GM19455 (cell line): ENCODE data around the gene GOLGA8B.
"Not testable (repeated sequence)": the region's sequence is repeated elsewhere in the genome, so short reads cannot be mapped to it uniquely, and the experiment has no call there.

Experiments used
- ATAC-seq: cut with Tn5 transposase; IDR thresholded peaks from one replicate; pipeline ENCODE4 v1.9.1; 2021; ENCODE audit not compliant: unreplicated experiment

GOLGA8B gene

DNA sequence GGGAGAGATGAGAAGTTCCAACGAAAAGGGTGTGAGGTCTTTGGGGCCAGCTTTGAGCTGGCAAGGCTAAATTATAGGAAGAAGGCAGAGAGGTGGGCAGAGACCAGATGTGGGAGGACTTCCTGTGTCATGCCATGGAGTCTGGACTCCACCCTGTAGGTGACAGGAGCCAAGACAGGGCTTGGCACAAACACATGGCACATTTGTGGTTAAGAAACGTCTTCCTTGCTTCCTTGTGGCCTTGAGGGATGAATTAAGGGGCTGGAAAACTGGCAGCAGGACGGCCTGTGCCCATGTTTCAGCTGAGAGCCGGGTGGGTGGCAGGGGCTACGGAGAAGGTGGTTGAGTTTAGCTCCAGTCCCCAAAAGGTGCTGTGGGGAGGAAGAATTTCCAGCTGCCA is 18.7 kb downstream of the GOLGA8B start:
- not testable (repeated sequence) for ATAC-seq

DNA sequence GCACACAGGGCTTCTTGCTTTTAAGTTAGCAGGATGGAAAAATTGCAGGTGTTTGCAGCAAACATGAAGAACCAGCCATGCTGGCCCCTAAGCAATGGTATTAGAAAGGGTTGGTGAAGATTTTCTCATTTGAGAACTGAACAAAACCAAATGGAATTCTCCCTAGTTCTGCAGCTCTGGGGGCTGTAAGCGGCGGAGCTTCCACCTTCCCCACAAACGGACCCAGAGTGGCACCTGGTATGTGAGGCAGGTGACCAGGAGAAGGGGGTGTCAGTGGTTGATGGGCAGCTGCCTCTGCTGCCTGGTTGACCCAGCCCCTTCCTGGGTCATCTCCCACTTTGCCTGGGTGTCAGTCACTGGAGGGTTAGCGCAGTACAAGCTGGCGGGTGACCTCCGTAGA is 22.6 kb downstream of the GOLGA8B start:
- not testable (repeated sequence) for ATAC-seq

DNA sequence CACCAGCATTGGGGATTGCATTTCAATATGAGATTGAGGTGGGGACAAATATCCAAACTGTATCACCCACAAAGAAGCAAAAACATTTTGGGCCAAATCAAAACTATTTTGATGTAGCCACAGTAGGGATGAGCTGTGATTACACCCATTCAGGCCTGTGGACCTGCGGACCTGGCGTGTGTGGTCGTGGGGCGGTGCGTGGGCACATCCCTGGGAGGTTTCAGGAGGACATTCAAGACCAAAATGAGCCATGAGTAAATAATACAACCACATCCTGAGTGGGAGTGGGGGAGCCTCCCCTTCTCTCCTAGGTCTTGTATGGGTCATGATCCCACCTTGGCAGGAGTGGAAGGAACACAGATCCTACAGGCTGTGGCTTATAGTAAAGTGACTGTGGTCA is 23.7 kb downstream of the GOLGA8B start:
- not testable (repeated sequence) for ATAC-seq

DNA sequence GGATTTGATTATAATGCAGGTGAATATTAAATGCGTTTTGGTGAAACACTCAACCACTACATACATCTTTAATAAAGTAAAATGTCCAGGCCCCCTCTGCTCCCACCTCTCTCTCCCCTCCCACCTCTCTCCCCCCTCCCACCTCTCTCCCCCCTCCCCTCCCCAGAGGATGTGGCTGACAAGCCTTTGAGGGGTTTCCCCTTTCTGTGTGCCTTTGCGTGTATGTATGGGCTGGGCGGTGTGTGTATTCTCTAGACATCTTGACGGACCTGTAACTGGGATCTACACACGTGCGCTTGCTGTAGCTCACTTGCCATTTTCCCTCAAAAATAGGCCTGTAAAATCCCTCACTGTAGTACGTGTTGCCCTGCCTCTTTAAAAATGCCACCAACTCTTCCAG is 28.3 kb downstream of the GOLGA8B start:
- not testable (repeated sequence) for ATAC-seq

DNA sequence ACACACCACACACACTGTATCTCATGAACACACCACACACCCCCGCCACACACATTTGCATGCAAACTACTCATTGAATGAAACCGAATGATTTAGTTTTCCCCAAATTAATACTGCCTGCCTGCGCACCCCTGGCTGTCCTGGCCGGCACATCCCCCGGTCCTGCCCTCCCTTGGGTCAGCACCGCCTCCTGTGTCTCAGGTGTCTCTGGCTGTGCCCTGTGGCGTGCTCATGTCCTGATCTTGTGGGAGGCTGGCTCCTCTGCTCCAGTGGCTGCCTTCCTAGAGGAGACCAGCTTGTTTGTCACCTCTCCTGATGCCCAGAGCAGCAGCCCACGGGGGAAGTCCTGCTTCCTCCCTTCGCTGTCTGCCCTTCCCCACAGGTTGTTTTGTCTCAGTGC is 28.7 kb downstream of the GOLGA8B start:
- ATAC-seq = not testable (repeated sequence)

DNA sequence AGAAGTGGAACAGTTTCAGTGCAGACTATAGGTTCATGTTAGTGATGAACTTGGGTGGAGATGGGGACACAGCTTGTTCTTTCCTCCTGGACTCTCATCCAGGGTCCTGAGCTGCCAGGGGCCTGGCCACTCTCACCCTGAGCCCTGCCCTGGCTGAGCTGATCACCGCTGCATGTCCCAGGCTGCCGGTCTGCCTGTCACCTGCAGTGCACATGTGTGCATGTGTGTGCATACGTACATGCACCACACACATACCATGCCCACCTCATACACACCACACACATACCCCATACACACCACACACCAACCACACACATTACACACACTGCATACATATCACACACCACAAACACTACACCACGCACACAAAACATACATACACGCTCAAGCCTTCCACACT is 29.3 kb downstream of the GOLGA8B start:
- not testable (repeated sequence) for ATAC-seq

DNA sequence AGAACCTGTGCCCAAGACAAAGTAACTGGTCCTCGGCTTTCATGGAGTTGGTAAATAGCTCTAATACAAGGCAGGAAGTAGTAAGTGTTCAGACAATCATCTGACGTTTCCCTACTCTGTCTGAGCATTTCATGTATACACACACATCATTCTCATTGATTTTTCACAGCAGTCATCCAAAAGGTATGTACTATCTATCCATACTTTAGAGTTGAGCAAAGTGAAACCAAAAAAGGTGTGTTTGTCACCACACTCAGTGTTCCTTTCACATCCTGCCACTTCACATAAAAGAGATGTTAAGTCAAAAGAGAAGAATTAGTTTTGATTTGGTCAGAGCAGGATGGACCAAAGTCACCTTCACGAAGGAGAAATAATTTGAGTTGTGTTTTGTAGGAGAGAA is 33.3 kb downstream of the GOLGA8B start:
- not testable (repeated sequence) for ATAC-seq

DNA sequence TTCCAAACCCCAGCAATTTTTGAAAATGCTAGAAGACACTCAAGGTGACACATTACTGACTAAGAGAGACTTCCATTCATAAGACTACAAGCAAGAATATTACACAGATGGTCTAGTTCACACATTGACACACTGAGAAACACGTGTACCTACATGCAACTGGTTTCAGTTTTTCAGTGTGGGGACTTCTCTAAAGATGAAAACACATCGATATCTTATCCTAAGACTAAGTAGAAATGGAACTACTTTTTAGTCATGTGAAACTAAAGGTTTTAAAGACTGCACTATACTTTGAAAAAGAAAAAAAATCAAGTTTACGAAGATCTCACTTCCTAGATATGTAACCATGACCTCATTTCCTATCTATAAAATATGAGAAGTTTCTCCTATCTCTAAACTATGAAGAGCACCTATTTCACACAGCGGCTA is 34.1 kb downstream of the GOLGA8B start:
- ATAC-seq = not testable (repeated sequence)

DNA sequence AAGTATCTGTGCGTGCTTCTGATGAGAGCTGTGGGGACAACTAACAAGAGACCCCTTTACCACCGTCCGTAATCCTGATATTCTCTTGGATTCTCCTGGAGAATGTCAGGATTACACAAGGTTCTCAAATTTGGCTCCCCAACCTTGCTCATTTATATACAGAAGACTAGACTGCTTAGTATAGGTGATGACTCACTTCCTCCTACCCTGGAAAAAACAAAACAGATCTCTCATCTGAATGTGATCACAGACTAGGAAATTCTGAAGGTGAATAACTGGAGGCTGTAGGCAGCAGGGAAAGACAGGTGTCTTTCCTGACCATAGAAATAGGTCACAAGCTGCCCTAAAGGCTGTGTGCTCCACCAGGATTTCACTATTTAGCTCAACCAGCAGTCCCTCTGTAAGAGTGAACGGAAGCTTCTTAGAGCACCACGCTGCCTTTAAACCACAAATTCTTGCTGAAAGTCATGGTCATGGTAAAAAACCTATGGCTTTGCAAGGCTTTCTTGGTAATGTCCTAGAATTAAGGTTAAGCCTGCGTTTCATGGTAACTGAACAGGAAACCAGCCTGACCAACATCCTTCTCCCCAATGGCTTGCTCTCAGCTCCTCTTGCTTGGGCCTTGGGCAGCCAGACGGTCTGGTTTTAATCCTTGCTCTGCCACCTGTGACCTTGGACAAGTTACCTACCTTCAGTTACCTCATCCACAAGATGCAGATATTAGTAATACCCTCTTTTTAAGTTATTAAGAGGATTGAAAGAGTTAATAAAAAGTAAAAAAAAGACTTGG is 39.4 kb downstream of the GOLGA8B start:
- not testable (repeated sequence) for ATAC-seq

DNA sequence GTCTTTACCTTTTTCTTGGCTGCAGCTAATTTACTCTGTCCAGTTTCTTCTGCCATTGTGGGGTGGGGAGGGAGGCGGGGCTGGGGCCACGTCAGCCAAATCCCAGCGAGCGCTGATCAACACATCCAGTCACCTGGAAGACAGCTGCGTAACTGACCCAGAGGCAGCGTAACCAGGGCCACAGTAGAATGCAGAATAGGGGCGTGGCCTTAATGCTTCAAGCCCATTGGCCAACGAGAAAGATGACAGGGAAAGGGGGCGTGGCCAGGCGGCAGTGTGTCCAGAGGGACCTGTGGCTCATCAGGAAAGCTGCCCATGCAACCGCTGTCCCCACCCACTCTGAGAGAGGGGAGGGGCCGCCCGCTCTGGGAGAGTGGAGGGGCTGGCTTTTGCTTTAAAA is 47.6 kb downstream of the GOLGA8B start:
- not testable (repeated sequence) for ATAC-seq
